Osteoblast (primary cell): ENCODE results near the gene ZNF76. TPM values are rescaled to one million over a fixed set of nuclear protein-coding genes. Genes with fewer than 3 reads are reported as not detected.
A peak's percentile ranks its signal among the peaks of the same experiment; 100 is the strongest.

Experiments
- DNase-seq: peaks from one replicate; pipeline ENCODE4 v3.0.0; 2011; ENCODE audit warnings: low spot score, mixed read lengths; ENCODE audit not compliant: insufficient read length; ENCODE audit errors: missing footprints
- H2AFZ ChIP-seq: 2 replicates; pipeline ENCODE4 v1.6.0; 2011; ENCODE audit warnings: mild to moderate bottlenecking, low read length
- H3K27ac ChIP-seq: 2 replicates; pipeline ENCODE4 v1.5.1; 2011; ENCODE audit warnings: mild to moderate bottlenecking, low read depth, low read length, moderate library complexity
- H3K27me3 ChIP-seq: 2 replicates; pipeline ENCODE4 v1.6.0; 2012; ENCODE audit warnings: mild to moderate bottlenecking, control low read depth, inconsistent platforms, low read length, moderate library complexity; ENCODE audit not compliant: insufficient read depth
- H3K36me3 ChIP-seq: 2 replicates; pipeline ENCODE4 v1.5.1; 2011; ENCODE audit warnings: mild to moderate bottlenecking, low read length, control low read depth, moderate library complexity; ENCODE audit not compliant: insufficient read depth
- H3K4me1 ChIP-seq: 2 replicates; pipeline ENCODE4 v1.5.1; 2011; ENCODE audit warnings: mild to moderate bottlenecking, low read length, control low read depth, moderate library complexity; ENCODE audit not compliant: insufficient read depth
- H3K4me2 ChIP-seq: 2 replicates; pipeline ENCODE4 v1.6.0; 2011; ENCODE audit warnings: mild to moderate bottlenecking, low read length; ENCODE audit not compliant: insufficient read depth
- H3K4me3 ChIP-seq: fragments of 200-600 bp; sonication (generic); 3 replicates; pipeline ENCODE4 v1.5.1; 2012; ENCODE audit warnings: mild to moderate bottlenecking, low read length, inconsistent platforms; ENCODE audit not compliant: insufficient read depth
- H3K79me2 ChIP-seq: 2 replicates; pipeline ENCODE4 v1.6.0; 2012; ENCODE audit warnings: mild to moderate bottlenecking, low read length, control low read depth, inconsistent platforms; ENCODE audit not compliant: insufficient read depth
- H3K9me3 ChIP-seq: 2 replicates; pipeline ENCODE4 v1.5.1; 2011; ENCODE audit warnings: low read depth, low read length, control low read depth
- H4K20me1 ChIP-seq: 2 replicates; pipeline ENCODE4 v1.6.0; 2012; ENCODE audit warnings: mild to moderate bottlenecking, low read length, control low read depth; ENCODE audit not compliant: insufficient read depth
- total RNA-seq: library from RNA; depleted of rRNA; stranded (reverse); fragments of >200 nt; gene quantifications from 2 replicates; pipeline ENCODE4 v1.2.3, GENCODE V29; 2012
- TF ChIP-seq, protein P1 (sequence below): IDR thresholded peaks from 2 replicates; pipeline ENCODE4 v1.5.1; 2011; ENCODE audit warnings: mild to moderate bottlenecking, low read depth, low read length, moderate library complexity; ENCODE audit errors: extremely low read depth

The ZNF76 gene
- total RNA-seq, 1 donor, result 19.9 TPM

DNA sequence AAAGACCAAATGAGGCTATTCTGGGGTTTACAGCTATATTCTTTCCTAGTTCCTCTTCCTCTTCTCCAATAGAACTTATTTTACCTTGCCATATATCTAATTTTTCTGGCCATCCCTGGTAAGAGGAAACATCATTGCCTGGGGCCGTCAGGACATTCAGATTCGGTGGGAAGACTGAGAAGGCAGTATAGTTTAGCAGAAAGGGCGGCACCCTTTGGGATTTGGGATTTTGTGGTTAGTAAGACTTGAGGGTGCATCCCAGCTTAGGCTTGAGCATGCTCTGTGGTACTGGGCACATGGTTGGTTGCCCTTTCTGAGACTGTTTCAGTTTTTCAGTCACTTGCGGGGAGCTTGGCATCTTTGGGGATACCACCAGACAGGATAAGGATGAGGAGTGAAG lies 24.6 kb upstream of the ZNF76 start:
- Histone ChIP-seq H4K20me1 (peaks cover 32% of the 10 kb centered on the region), H3K4me2 (no peak overlapping the region), H3K4me1 (peaks cover 31% of the 10 kb centered on the region), H3K36me3 (peaks cover 95% of the 10 kb centered on the region), H3K27me3 (no peaks in the 10 kb centered on the region), H3K79me2 (peaks cover 64% of the 10 kb centered on the region), H3K4me3 (no peak overlapping the region), H3K27ac (no peak overlapping the region), H2AFZ (no peak overlapping the region), H3K9me3 (no peaks in the 10 kb centered on the region)
- DNase-seq, result no peak
- TF ChIP-seq, protein P1, sequence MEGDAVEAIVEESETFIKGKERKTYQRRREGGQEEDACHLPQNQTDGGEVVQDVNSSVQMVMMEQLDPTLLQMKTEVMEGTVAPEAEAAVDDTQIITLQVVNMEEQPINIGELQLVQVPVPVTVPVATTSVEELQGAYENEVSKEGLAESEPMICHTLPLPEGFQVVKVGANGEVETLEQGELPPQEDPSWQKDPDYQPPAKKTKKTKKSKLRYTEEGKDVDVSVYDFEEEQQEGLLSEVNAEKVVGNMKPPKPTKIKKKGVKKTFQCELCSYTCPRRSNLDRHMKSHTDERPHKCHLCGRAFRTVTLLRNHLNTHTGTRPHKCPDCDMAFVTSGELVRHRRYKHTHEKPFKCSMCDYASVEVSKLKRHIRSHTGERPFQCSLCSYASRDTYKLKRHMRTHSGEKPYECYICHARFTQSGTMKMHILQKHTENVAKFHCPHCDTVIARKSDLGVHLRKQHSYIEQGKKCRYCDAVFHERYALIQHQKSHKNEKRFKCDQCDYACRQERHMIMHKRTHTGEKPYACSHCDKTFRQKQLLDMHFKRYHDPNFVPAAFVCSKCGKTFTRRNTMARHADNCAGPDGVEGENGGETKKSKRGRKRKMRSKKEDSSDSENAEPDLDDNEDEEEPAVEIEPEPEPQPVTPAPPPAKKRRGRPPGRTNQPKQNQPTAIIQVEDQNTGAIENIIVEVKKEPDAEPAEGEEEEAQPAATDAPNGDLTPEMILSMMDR, result no peak

DNA sequence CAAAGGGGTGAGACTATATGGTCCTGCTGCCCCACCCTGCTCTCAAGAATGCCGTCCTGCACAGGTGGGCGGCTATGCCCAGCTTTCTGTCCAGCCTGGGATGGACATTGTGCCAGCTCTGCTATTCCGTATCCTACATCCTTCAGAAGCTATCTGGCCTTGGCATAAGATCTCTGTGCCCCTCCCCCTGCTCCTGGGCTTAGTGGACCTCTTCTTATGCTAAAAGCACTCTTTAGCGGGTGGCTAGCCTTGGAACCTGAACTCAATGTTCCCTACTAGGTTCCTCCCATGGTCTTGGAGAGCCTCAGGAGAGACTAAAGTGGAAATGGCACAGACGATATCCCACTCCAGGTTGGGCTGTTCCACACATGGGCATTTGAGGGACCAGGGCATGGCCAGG lies 23.3 kb upstream of the ZNF76 start:
- H3K4me2 ChIP-seq, result no peak overlapping the region
- H3K27ac ChIP-seq, result no peak overlapping the region
- H3K9me3 ChIP-seq, result no peaks in the 10 kb centered on the region
- H3K4me3 ChIP-seq, result no peak overlapping the region
- peaks cover 27% of the 10 kb centered on the region for H4K20me1 ChIP-seq
- H3K36me3 ChIP-seq, result peaks cover 95% of the 10 kb centered on the region
- peaks cover 57% of the 10 kb centered on the region for H3K79me2 ChIP-seq
- H3K4me1 ChIP-seq, result peaks cover 17% of the 10 kb centered on the region
- DNase-seq, result no peak
- H3K27me3 ChIP-seq, result no peaks in the 10 kb centered on the region
- TF ChIP-seq, protein P1, result no peak
- no peak overlapping the region for H2AFZ ChIP-seq

DNA sequence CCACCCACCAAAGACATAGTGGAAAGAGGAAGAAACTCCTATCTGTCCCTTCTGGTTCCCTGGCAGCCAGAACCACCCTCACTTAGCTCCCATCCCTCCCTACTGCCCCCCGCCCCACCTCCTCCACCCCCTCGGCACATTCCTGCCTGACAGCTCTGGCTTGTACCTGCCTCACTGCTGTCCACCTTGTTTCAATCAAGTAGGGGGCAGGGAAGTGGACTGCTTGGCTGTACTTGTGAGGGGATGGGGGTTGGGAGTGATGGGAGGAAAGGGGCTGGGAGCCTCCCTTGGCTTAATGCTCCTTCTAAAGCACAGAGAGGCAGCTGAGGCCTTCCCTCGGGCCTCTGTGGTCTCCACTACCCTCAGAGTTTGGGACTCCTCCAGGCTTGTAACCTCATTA lies 22.1 kb upstream of the ZNF76 start:
- peaks cover 10% of the 10 kb centered on the region for H3K4me1 ChIP-seq
- peaks cover 30% of the 10 kb centered on the region for H4K20me1 ChIP-seq
- H3K4me2 ChIP-seq, result no peak overlapping the region

DNA sequence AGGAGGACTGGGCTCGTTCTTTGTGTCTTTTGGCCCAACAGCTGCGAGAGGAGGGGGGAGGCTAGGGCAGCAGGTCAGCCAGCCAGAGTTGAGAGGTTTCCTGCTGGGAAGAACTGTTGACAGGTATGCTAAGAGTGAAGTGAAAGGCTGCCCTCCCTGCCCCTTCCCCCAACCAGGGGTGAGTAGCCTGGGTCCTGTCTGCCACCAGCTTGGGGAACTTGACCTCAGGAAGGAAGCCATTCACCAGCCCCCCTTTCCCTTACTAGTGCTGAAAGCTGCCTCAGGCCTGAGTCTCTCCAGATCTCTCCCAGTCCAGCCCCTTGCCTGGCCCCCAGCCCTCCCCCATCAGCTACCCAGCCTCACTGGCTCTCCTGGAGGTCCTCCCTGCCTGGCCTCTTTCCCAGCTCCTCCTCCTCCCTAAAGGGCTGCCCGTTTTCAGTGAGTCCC lies 20.7 kb upstream of the ZNF76 start:
- Histone ChIP-seq H4K20me1 (peaks cover 31% of the 10 kb centered on the region), H3K9me3 (no peaks in the 10 kb centered on the region), H2AFZ (no peak overlapping the region), H3K4me3 (no peak overlapping the region), H3K4me1 (peaks cover 7% of the 10 kb centered on the region), H3K27me3 (no peaks in the 10 kb centered on the region), H3K36me3 (peaks cover 93% of the 10 kb centered on the region), H3K27ac (peak overlapping the region; percentile 52), H3K79me2 (peaks cover 42% of the 10 kb centered on the region), H3K4me2 (no peak overlapping the region)
- DNase-seq, result peak; percentile 77
- TF ChIP-seq, protein P1, result no peak

More for the DNA sequence above, 22.1 kb upstream of the ZNF76 start:
- no peak overlapping the region for H2AFZ ChIP-seq
- H3K27ac ChIP-seq, result no peak overlapping the region
- no peaks in the 10 kb centered on the region for H3K27me3 ChIP-seq
- H3K36me3 ChIP-seq, result peaks cover 95% of the 10 kb centered on the region
- TF ChIP-seq, protein P1, result no peak
- no peak for DNase-seq
- peaks cover 52% of the 10 kb centered on the region for H3K79me2 ChIP-seq
- H3K9me3 ChIP-seq, result no peaks in the 10 kb centered on the region
- no peak overlapping the region for H3K4me3 ChIP-seq
